SK-N-SH (cell line): ENCODE measurements around the gene R3HDM2.

Experiments used
- CTCF ChIP-seq: fragments of 200-600 bp; sonication (generic); IDR thresholded peaks from 2 replicates; pipeline ENCODE4 v1.6.1; 2017; ENCODE audit warnings: antibody characterized with exemption, mild to moderate bottlenecking, moderate library complexity
- EZH2phosphoT487 ChIP-seq: fragments of 200-600 bp; sonication (generic); IDR thresholded peaks from 2 replicates; pipeline ENCODE4 v1.6.1; 2017; ENCODE audit warnings: low read depth, mixed run types, mild to moderate bottlenecking, antibody characterized with exemption, moderate library complexity, borderline replicate concordance
- GABPA ChIP-seq: IDR thresholded peaks from 2 replicates; pipeline ENCODE4 v1.4.0; 2012; ENCODE audit warnings: low read depth, mild to moderate bottlenecking
- MXI1 ChIP-seq: IDR thresholded peaks from 2 replicates; pipeline ENCODE4 v1.6.1; 2012; ENCODE audit warnings: mild to moderate bottlenecking, low read depth, low read length, improper control_type of control experiment
- RXRA ChIP-seq: IDR thresholded peaks from 2 replicates; pipeline ENCODE4 v1.4.0; 2012; ENCODE audit warnings: low read depth, mild to moderate bottlenecking, borderline replicate concordance
- SIN3A ChIP-seq: IDR thresholded peaks from 2 replicates; pipeline ENCODE4 v1.6.1; 2012; ENCODE audit warnings: low read depth, mild to moderate bottlenecking, low read length, moderate library complexity, borderline replicate concordance
- SMC3 ChIP-seq: IDR thresholded peaks from 2 replicates; pipeline ENCODE4 v1.6.1; 2012; ENCODE audit warnings: low read depth, low read length, improper control_type of control experiment
- YY1 ChIP-seq: IDR thresholded peaks from 2 replicates; pipeline ENCODE4 v1.4.0; 2012; ENCODE audit warnings: low read depth, mild to moderate bottlenecking
- TF ChIP-seq, protein P1 (sequence below): IDR thresholded peaks from 2 replicates; pipeline ENCODE4 v1.4.0; 2012; ENCODE audit warnings: low read depth, borderline replicate concordance

DNA sequence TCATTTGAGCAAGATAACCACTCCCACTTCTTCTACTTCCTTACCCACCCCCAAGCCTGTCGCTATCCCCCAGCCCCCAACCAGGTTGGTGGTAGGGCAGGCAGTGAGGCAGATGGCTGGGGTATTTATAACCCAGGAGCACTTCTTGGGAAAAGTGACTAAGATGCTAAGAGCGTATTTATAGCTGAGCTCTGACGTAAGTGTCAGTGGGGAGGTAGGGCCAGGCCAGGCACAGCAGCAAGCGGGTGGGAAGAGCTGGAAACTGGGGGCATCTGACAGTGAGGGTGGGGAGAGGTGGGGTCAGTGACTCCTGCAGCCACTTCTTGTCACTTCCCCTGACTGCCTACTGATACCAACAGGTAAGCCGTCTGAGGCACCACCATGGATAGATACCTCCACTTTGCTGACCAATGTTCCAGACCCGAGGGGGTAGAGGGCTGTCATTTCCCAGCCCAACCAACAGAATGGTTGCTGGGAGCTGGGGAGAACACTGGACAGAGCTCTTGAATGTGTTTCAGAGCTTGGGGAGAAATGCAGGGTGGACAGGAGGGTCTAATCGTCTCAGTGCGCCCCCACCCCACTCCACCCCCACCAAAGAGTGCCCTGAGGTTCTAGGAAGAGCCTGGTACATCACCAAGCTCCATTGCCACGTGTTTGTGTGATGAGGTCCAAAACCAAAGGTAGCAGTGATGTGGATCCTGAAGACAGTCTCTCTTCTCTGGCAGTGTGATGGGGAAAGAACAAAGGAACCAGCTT, 21.5 kb upstream of the R3HDM2 start:
- TF ChIP-seq CTCF (no peak), SIN3A (no peak), MXI1 (no peak), YY1 (no peak), EZH2phosphoT487 (no peak), RXRA (no peak), GABPA (no peak), SMC3 (no peak)
- TF ChIP-seq, protein P1, sequence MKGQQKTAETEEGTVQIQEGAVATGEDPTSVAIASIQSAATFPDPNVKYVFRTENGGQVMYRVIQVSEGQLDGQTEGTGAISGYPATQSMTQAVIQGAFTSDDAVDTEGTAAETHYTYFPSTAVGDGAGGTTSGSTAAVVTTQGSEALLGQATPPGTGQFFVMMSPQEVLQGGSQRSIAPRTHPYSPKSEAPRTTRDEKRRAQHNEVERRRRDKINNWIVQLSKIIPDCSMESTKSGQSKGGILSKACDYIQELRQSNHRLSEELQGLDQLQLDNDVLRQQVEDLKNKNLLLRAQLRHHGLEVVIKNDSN, result no peak
